Right atrium auricular region (tissue), 2 donors: ENCODE data around the gene JAKMIP1. TPM values are rescaled to one million over a fixed set of nuclear protein-coding genes. Genes with fewer than 3 reads are reported as not detected.
"Not testable (repeated sequence)": the region's sequence is repeated elsewhere in the genome, so short reads cannot be mapped to it uniquely, and the experiment has no call there.

Experiments
- DNase-seq: peaks from one replicate; pipeline ENCODE4 v3.0.0-alpha.2; 2019; ENCODE audit warnings: low spot score
- H3K27ac ChIP-seq, 2 donors: fragments of 200-600 bp; sonication (generic); 1 replicate in 1 of 2; 2 replicates in 1 of 2; pipeline ENCODE4 v1.5.1; 2016 to 2019
- H3K27me3 ChIP-seq, 2 donors: fragments of 200-600 bp; sonication (generic); one replicate each; pipeline versions ENCODE4 v1.5.1 to v1.6.0; 2017 to 2019
- H3K36me3 ChIP-seq: fragments of 200-600 bp; sonication (generic); one replicate; pipeline ENCODE4 v1.5.1; 2016
- H3K4me1 ChIP-seq, 2 donors: fragments of 200-600 bp; sonication (generic); one replicate each; pipeline versions ENCODE4 v1.5.1 to v1.6.0; 2017 to 2019
- H3K4me3 ChIP-seq, 2 donors: fragments of 200-600 bp; sonication (generic); 1 replicate in 1 of 2; 2 replicates in 1 of 2; pipeline ENCODE4 v1.5.1; 2017 to 2019; ENCODE audit warnings: mild to moderate bottlenecking in 1 of 2, moderate library complexity in 1 of 2
- H3K9me3 ChIP-seq, 2 donors: fragments of 200-600 bp; sonication (generic); one replicate each; pipeline ENCODE4 v1.5.1; 2019
- total RNA-seq, 2 donors: library from RNA; depleted of rRNA; stranded (reverse); fragments of >200 nt; gene quantifications; one replicate each; pipeline ENCODE4 v1.1.0, GENCODE V29; 2016
- TF ChIP-seq, protein P1 (sequence below), 2 donors: fragments of 200-600 bp; sonication (generic); IDR thresholded peaks; one replicate each; pipeline ENCODE4 v1.5.1; 2019; ENCODE audit warnings: antibody characterized with exemption in 2 of 2

The JAKMIP1 gene
- total RNA-seq, 2 donors from 2014 or later = 0.30 to 0.59 TPM

DNA sequence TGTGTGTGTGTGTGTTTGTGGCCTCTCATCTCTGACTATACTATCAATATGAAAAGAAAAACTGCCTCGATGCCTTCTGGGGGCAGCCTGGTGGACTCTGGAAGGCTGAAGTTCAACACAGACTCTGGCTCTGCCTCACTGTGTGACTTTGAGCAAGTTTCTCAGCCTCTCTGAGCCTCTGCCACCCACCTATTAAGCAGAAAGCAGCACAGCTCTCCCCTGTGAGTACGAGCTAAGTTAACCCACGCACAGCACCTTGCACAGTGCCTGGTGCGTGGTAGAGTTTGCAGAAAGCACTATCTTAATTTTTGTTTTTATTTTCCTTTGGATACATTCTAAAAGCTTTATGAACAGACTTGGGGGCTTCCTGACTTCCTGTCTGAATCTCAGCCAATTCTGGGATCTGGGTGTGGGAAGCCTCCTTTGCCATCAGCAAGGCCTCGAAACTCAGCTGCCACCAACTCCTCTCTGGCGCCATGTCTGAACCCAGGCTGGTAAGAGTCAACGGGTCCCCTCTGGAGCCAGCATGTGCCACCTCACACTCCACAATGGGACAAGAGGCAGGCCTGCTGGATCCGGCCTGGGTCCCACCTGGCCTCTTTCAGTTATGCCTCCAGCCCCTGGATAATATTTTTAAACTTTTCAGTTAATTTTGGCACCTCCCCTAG lies 57.3 kb downstream of the JAKMIP1 start:
- H3K4me3 ChIP-seq = no peak overlapping the region
- DNase-seq = no peak
- H3K4me1 ChIP-seq = no peaks in the 10 kb centered on the region
- H3K9me3 ChIP-seq = peaks cover 0 to 14% of the 10 kb centered on the region in 2 donors
- H3K27me3 ChIP-seq = no peaks in the 10 kb centered on the region
- TF ChIP-seq, protein P1, sequence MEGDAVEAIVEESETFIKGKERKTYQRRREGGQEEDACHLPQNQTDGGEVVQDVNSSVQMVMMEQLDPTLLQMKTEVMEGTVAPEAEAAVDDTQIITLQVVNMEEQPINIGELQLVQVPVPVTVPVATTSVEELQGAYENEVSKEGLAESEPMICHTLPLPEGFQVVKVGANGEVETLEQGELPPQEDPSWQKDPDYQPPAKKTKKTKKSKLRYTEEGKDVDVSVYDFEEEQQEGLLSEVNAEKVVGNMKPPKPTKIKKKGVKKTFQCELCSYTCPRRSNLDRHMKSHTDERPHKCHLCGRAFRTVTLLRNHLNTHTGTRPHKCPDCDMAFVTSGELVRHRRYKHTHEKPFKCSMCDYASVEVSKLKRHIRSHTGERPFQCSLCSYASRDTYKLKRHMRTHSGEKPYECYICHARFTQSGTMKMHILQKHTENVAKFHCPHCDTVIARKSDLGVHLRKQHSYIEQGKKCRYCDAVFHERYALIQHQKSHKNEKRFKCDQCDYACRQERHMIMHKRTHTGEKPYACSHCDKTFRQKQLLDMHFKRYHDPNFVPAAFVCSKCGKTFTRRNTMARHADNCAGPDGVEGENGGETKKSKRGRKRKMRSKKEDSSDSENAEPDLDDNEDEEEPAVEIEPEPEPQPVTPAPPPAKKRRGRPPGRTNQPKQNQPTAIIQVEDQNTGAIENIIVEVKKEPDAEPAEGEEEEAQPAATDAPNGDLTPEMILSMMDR (IDR thresholded peaks at IDR 0.05) = no peak
- no peak overlapping the region for H3K27ac ChIP-seq
- H3K36me3 ChIP-seq = no peaks in the 10 kb centered on the region

GRCh38 chr4:6142511-6142910 lies 57.8 kb downstream of the JAKMIP1 start:
- Histone ChIP-seq H3K27me3 (no peaks in the 10 kb centered on the region), H3K4me3 (no peak overlapping the region), H3K9me3 (peaks cover 0 to 14% of the 10 kb centered on the region in 2 donors), H3K27ac (no peak overlapping the region), H3K36me3 (no peaks in the 10 kb centered on the region), H3K4me1 (no peaks in the 10 kb centered on the region)
- TF ChIP-seq, protein P1 (IDR thresholded peaks at IDR 0.05) = no peak
- DNase-seq = no peak

- H3K4me1 ChIP-seq = no peaks in the 10 kb centered on the region
- H3K4me3 ChIP-seq = no peak overlapping the region
- no peaks in the 10 kb centered on the region for H3K27me3 ChIP-seq
- H3K9me3 ChIP-seq = peaks cover 0 to 14% of the 10 kb centered on the region in 2 donors
- no peak overlapping the region for H3K27ac ChIP-seq
- no peak for DNase-seq
- TF ChIP-seq, protein P1 (IDR thresholded peaks at IDR 0.05) = no peak
- H3K36me3 ChIP-seq = no peaks in the 10 kb centered on the region
Observed at GRCh38 chr4:6141554-6141953, 58.8 kb downstream of the JAKMIP1 start.

GRCh38 chr4:6141021-6141420 lies 59.3 kb downstream of the JAKMIP1 start:
- H3K27me3 ChIP-seq, DNase-seq, H3K36me3 ChIP-seq, H3K4me1 ChIP-seq, H3K27ac ChIP-seq, H3K4me3 ChIP-seq: not testable (repeated sequence)
- peaks cover 0 to 14% of the 10 kb centered on the region in 2 donors for H3K9me3 ChIP-seq

DNA sequence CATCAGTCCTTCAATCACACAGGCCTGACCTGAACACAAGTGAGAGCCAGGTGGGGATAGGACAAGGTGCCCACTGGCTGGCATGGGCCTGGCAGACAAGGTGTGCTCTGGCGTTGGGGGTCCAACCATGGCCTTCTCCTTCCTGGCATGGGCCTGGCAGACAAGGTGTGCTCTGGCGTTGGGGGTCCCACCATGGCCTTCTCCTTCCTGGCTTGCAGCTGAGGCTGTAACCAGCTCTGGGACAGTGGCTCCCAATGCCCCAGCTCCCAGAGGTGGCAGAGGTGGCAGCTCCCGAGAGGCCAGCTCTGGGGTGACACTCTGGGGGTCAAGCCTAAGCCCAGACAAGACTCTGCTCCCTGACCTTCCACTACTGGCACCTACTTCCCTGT lies 62.6 kb downstream of the JAKMIP1 start:
- no peaks in the 10 kb centered on the region for H3K36me3 ChIP-seq
- no peak overlapping the region for H3K27ac ChIP-seq
- TF ChIP-seq, protein P1 (IDR thresholded peaks at IDR 0.05) = no peak
- no peak for DNase-seq
- H3K27me3 ChIP-seq = no peaks in the 10 kb centered on the region
- no peaks in the 10 kb centered on the region for H3K4me1 ChIP-seq
- H3K9me3 ChIP-seq = no peaks in the 10 kb centered on the region
- no peak overlapping the region for H3K4me3 ChIP-seq

DNA sequence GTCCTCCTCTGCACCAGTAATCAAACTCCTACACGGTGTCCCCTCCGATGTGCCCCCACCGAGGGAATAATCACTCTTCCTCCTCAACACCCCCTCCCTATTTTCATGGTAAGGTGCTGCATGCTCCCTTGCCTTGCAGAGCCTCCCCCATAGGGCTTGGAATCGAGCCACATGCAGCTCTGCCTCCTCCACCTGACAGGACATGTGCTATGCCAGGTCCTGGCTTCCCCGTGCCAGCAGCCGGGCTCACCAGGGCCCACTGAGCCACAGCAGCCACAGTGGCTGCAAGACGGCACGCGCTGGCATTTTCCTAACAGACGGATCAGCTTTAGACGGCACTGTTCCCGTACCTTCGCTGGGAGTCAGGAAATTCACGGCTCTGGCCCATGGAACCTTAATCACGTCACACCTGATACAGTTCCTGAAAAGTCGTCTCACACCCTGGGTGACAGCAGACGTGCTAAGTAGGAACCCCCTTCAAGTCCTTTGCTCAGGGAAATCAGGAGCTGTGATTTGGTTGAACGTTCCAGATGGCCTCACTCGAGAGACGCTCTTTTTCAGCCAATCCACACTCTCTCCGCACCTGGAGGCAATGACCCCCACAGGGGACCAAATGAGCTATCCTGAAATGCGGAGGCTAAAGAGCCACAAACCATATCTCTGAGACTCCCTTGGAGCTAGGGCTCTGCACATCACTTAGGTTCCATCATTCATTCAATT lies 63.2 kb downstream of the JAKMIP1 start:
- Histone ChIP-seq H3K36me3 (no peaks in the 10 kb centered on the region), H3K27me3 (no peaks in the 10 kb centered on the region), H3K4me3 (no peak overlapping the region), H3K9me3 (no peaks in the 10 kb centered on the region), H3K27ac (no peak overlapping the region), H3K4me1 (no peaks in the 10 kb centered on the region)
- no peak for DNase-seq
- TF ChIP-seq, protein P1 (IDR thresholded peaks at IDR 0.05) = no peak
